HAP-1 (cell line): ENCODE data around the gene DTNBP1.

Source experiments
- DNase-seq, 2 experiments: peaks; one replicate each; pipeline ENCODE4 v3.0.0-alpha.2; 2016 to 2020; ENCODE audit warnings: low spot score in 2 of 2
- H3K27me3 ChIP-seq: fragments of 250-450 bp; sonication (Bioruptor Pico); 2 replicates; pipeline ENCODE4 v1.5.1; 2020; ENCODE audit warnings: low read depth, mild to moderate bottlenecking, moderate library complexity
- H3K36me3 ChIP-seq: fragments of 250-450 bp; sonication (Bioruptor Pico); replicated peaks from 2 replicates; pipeline ENCODE4 v1.5.1; 2020; ENCODE audit warnings: mild to moderate bottlenecking
- H3K4me1 ChIP-seq: fragments of 250-450 bp; sonication (Bioruptor Pico); 2 replicates; pipeline ENCODE4 v1.5.1; 2020; ENCODE audit warnings: mild to moderate bottlenecking
- H3K4me3 ChIP-seq: fragments of 250-450 bp; sonication (Bioruptor Pico); 2 replicates; pipeline ENCODE4 v1.5.1; 2020; ENCODE audit warnings: mild to moderate bottlenecking, moderate library complexity
- H3K9me3 ChIP-seq: fragments of 250-450 bp; sonication (Bioruptor Pico); 2 replicates; pipeline ENCODE4 v1.5.1; 2020; ENCODE audit warnings: mild to moderate bottlenecking, moderate library complexity
- in situ Hi-C: fragments of 300-500 bp; cut with MboI; formaldehyde crosslinking; loops from 3 replicates; pipeline ENCODE4 v1.14.3; 2020; ENCODE audit warnings: low sequenced_read_pairs, inconsistent platforms, mixed read lengths

The DTNBP1 gene

DNA sequence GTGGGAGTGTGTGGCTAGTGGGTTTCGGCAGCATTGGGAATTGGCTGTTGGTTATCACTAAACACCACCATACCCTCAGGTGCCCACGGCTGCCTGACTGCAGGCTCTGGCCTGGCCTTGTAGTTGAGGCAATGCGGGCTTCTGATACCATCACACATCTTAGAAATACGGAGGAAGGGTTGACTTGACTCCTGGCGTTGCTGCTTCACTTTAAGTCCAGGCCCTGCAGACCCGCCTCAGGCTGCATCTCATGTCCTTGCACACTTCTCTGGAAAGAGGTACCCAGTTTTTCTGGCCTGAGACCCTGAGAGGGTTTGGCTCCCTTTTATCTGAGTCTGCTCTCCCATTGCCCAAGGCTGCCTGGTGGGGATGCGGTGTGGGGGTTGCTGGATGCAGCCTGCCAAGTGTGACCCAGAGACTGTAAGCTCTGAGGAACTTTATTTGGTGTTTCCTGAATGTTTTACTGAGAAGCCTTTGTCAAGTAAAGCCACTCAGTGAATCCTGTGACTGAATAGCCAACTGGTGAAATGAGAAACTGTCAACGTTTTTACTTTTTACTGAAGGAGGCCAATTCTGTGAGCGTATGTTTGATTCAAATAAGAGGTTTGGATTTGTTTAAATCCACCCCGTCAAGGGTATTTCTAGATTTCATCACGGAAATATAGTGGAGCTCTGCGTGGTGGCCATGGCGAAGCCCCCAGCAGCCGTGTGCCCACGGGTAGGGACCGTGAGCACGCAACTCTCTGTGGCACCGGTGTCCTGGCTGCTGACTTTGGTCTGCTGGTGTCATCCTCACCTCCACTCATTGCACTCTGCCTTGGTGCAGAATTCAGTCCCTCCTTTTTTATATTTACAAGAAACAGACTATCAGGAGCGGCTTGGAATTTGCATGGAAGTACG lies 160.1 kb downstream of the DTNBP1 start:
- peaks cover 4% of the 10 kb centered on the region; the same call in 1 of the 2 replicates for H3K4me1 ChIP-seq
- H3K27me3 ChIP-seq = no peaks in the 10 kb centered on the region
- DNase-seq = no peak
- no peak overlapping the region for H3K4me3 ChIP-seq
- H3K9me3 ChIP-seq = no peaks in the 10 kb centered on the region
- in situ Hi-C loops = no loop called here
- H3K36me3 ChIP-seq = no peaks in the 10 kb centered on the region; the same call in 1 of the 2 replicates

DNA sequence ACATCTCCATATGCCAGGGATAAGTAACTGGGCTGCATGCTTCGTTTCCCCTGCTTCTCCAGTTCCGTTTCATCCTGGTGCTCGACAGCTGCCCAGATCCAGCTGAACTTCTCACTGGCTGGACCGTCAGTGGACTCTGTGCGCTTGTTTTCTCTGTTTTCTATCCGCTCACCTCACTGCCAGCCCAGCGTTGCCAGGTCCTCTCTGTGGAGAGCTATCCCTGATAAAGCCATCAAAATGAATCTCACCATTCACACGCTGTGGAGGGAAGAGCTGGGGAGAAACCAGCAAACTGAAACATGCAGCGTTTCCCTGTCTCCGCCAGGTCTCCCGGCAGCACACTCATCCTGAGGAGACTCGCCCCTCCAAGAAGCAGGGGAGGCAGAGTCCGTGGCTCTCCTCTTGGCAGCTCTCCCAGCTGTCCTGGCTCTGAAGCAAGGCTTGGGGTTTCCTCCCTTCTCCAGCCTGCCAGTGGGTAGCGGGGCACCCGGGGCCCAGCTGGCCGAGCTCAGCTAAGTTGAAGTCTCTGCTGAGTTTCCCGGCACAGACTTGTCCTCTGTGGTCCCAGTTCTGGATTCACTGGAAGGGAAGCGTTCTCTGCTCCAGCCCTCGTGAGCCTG lies 160.9 kb downstream of the DTNBP1 start:
- H3K36me3 ChIP-seq = no peaks in the 10 kb centered on the region; the same call in 1 of the 2 replicates

GRCh38 chr6:15500901-15501825 lies 161.7 kb downstream of the DTNBP1 start:
- Histone ChIP-seq H3K27me3 (no peaks in the 10 kb centered on the region), H3K9me3 (no peaks in the 10 kb centered on the region), H3K4me3 (no peak overlapping the region), H3K36me3 (no peaks in the 10 kb centered on the region; the same call in 1 of the 2 replicates), H3K4me1 (peaks cover 4% of the 10 kb centered on the region; the same call in 1 of the 2 replicates)
- DNase-seq = no peak
- in situ Hi-C loops = no loop called here

More for the DNA sequence above, 160.9 kb downstream of the DTNBP1 start:
- H3K4me3 ChIP-seq = no peak overlapping the region
- in situ Hi-C loops = no loop called here
- H3K27me3 ChIP-seq = no peaks in the 10 kb centered on the region
- H3K4me1 ChIP-seq = peaks cover 4% of the 10 kb centered on the region; the same call in 1 of the 2 replicates
- H3K9me3 ChIP-seq = no peaks in the 10 kb centered on the region
- DNase-seq = no peak

DNA sequence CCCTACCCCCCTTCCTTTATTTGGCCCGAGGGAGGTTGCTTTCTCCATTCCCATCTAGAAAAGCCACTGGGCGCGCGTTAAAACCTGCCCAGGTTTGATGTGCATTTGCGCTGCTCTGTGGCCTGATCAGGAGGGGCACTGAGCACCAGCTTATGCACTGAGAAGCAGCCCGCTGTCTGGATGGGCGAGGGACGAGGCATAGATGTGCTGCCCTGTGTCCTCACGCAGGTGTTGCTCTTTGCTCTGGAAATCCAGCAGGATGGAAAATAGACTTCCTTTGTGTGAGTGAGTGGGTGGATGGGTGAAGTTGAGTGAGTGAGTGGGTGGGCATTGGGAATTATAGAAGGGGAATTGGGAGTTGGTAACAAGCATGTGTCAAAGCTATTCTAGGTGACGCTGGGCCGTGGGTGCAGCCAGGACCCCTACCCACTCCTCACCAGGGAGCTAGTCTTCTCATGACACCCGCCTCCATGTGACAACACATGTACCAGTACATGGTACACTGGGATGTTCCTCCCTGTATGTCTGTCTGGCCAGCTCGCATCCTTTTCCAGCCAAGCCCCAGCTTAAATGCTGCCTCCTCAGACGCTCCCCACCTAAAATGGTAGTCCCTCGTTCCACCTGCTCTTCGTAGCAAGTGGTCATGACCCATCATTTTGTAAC lies 162.6 kb downstream of the DTNBP1 start:
- in situ Hi-C loops = no loop called here
- no peak for DNase-seq
- Histone ChIP-seq H3K36me3 (no peaks in the 10 kb centered on the region; the same call in 1 of the 2 replicates), H3K9me3 (no peaks in the 10 kb centered on the region), H3K4me1 (peaks cover 4% of the 10 kb centered on the region; the same call in 1 of the 2 replicates), H3K4me3 (no peak overlapping the region), H3K27me3 (no peaks in the 10 kb centered on the region)

- in situ Hi-C loops = loop anchor here (25.0 kb wide), 1 partner anchor 1287 kb away; no protein-coding TSS in a partner anchor
- H3K4me3 ChIP-seq = no peak overlapping the region
- H3K4me1 ChIP-seq = peaks cover under 1% of the 10 kb centered on the region; the same call in 1 of the 2 replicates
- DNase-seq = no peak
- no peaks in the 10 kb centered on the region for H3K9me3 ChIP-seq
- no peaks in the 10 kb centered on the region for H3K27me3 ChIP-seq
- H3K36me3 ChIP-seq = no peaks in the 10 kb centered on the region; the same call in 1 of the 2 replicates
Measured at GRCh38 chr6:15499591-15499990, 163.2 kb downstream of the DTNBP1 start.

DNA sequence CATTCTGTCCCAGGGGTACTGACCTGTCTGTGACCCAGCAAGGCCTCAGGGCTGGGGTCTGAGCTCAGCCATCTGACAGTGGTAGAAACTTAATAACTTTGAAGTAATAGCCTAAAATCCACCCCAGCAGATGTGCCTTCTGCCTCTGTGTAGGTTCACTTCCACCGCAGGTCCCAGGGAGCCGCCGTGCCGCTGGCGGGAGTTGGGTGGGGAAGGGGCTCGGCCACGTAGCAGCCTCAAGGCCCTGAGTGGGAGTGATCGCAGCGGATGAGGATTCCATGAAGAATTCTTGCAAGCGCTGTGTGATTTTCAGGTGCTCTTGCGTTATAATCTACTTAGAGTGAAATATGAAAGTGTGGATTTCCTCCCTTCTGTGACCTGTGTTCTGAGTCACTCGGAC lies 163.7 kb downstream of the DTNBP1 start:
- Histone ChIP-seq H3K9me3 (no peaks in the 10 kb centered on the region), H3K36me3 (no peaks in the 10 kb centered on the region; the same call in 1 of the 2 replicates), H3K4me1 (no peaks in the 10 kb centered on the region), H3K4me3 (no peak overlapping the region), H3K27me3 (no peaks in the 10 kb centered on the region)
- DNase-seq = no peak
- in situ Hi-C loops = loop anchor here (25.0 kb wide), 1 partner anchor 1287 kb away; no protein-coding TSS in a partner anchor

- DNase-seq = no peak
- no peak overlapping the region for H3K4me3 ChIP-seq
- no peaks in the 10 kb centered on the region for H3K9me3 ChIP-seq
- no peaks in the 10 kb centered on the region for H3K27me3 ChIP-seq
- in situ Hi-C loops = loop anchor here (25.0 kb wide), 1 partner anchor 1286 kb away; no protein-coding TSS in a partner anchor
- H3K4me1 ChIP-seq = peaks cover under 1% of the 10 kb centered on the region; the same call in 1 of the 2 replicates
- H3K36me3 ChIP-seq = no peaks in the 10 kb centered on the region; the same call in 1 of the 2 replicates
Measured at GRCh38 chr6:15498640-15499039, 164.2 kb downstream of the DTNBP1 start.

- in situ Hi-C loops = loop anchor here (25.0 kb wide), 1 partner anchor 1284 kb away; no protein-coding TSS in a partner anchor
- Histone ChIP-seq H3K9me3 (no peaks in the 10 kb centered on the region), H3K27me3 (no peaks in the 10 kb centered on the region), H3K36me3 (no peaks in the 10 kb centered on the region; the same call in 1 of the 2 replicates), H3K4me1 (peaks cover 6% of the 10 kb centered on the region; the same call in 1 of the 2 replicates), H3K4me3 (no peak overlapping the region)
- DNase-seq = no peak
Measured at GRCh38 chr6:15496345-15497131, 166.3 kb downstream of the DTNBP1 start.

DNA sequence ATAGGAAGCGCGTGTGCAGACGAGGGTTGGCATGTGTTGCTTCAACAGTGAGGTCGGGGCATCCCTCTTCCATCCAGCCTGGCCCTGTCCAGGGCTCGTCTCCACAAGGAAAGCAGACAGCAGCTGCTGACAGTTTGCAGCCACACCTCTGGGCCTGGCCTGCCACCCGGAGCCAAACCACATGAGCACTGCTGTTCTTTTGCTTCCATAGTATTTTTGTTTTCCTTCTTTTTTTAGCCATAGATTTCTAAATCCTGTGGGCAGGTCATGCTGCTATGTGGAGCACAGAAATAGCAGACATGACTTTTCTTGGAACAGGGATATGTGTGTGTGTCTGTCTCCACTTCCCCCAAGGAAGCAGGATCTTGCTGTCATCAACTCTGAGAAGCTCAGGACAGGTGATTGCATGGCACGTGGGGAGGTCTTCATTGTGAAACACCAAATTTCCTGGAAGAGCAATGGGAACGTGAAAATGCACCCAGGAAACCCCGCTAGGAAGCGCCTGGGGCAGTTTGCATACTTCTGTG lies 167.4 kb downstream of the DTNBP1 start:
- H3K27me3 ChIP-seq = no peaks in the 10 kb centered on the region
- no peak for DNase-seq
- peaks cover 6% of the 10 kb centered on the region; the same call in 1 of the 2 replicates for H3K4me1 ChIP-seq
- H3K36me3 ChIP-seq = no peaks in the 10 kb centered on the region
- H3K4me3 ChIP-seq = no peak overlapping the region
- in situ Hi-C loops = loop anchor here (25.0 kb wide), 1 partner anchor 1283 kb away; no protein-coding TSS in a partner anchor
- H3K9me3 ChIP-seq = no peaks in the 10 kb centered on the region

DNA sequence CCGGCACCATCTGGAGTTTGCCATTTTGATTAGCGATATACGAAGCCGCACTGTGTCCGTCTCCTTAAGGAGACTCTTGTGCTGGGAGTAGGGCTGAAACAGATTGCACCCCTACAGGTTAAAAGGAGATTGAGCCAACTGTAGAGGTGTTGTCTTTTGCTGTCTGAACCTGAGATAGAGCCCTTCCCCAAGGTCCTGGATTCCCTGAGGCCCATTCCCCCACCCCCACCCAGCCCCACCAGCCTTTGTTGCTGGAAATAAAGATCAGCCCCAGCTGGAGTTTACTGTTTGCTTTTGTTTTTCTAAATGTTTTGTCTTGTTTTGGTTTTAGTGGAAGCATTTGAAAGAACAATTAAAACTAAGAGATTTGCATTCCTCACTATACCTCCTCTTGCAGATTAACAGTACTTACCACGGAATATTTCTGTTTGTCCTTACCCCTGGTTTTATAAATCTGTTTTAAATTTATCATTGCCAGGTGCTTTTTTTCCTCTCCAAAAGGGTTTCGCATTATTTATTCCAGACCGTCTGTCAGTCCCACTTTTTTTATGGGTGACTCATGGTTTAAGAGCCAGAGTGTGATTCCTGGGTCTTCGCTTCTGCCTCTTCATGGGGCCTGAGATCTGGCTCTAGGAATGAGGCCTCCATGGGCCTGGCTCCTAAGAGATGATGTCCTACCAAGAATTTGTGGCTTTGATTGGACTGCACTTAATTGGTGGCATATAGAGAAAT lies 169.2 kb downstream of the DTNBP1 start:
- no peak overlapping the region for H3K4me3 ChIP-seq
- H3K36me3 ChIP-seq = no peaks in the 10 kb centered on the region
- no peaks in the 10 kb centered on the region for H3K27me3 ChIP-seq
- no peak for DNase-seq
- H3K9me3 ChIP-seq = no peaks in the 10 kb centered on the region
- in situ Hi-C loops = loop anchor here (25.0 kb wide), 1 partner anchor 1281 kb away; no protein-coding TSS in a partner anchor
- peaks cover 6% of the 10 kb centered on the region; the same call in 1 of the 2 replicates for H3K4me1 ChIP-seq

DNA sequence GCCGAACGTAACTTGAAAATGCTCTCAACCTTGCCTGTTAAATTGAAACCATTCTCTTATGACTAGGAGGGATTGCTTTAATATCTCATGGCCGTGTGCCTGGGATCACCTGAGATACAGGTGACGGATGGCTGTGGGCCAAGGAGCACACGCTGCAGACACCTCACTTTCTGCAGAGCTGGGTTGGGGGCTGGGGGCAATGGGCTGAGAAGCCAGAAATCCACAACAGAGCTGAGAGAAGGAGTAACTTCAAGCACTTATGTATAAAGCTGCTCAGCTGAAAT lies 170.9 kb downstream of the DTNBP1 start:
- Histone ChIP-seq H3K27me3 (no peaks in the 10 kb centered on the region), H3K4me3 (no peak overlapping the region), H3K9me3 (no peaks in the 10 kb centered on the region), H3K36me3 (no peaks in the 10 kb centered on the region), H3K4me1 (peaks cover 6% of the 10 kb centered on the region; the same call in 1 of the 2 replicates)
- in situ Hi-C loops = loop anchor here (25.0 kb wide), 1 partner anchor 1280 kb away; no protein-coding TSS in a partner anchor
- DNase-seq = no peak
